GM21515 (cell line): ENCODE results near the gene VAV3.

Experiments
- ATAC-seq: cut with Tn5 transposase; IDR thresholded peaks from one replicate; pipeline ENCODE4 v1.9.1; 2021; ENCODE audit not compliant: unreplicated experiment

Gene VAV3

DNA sequence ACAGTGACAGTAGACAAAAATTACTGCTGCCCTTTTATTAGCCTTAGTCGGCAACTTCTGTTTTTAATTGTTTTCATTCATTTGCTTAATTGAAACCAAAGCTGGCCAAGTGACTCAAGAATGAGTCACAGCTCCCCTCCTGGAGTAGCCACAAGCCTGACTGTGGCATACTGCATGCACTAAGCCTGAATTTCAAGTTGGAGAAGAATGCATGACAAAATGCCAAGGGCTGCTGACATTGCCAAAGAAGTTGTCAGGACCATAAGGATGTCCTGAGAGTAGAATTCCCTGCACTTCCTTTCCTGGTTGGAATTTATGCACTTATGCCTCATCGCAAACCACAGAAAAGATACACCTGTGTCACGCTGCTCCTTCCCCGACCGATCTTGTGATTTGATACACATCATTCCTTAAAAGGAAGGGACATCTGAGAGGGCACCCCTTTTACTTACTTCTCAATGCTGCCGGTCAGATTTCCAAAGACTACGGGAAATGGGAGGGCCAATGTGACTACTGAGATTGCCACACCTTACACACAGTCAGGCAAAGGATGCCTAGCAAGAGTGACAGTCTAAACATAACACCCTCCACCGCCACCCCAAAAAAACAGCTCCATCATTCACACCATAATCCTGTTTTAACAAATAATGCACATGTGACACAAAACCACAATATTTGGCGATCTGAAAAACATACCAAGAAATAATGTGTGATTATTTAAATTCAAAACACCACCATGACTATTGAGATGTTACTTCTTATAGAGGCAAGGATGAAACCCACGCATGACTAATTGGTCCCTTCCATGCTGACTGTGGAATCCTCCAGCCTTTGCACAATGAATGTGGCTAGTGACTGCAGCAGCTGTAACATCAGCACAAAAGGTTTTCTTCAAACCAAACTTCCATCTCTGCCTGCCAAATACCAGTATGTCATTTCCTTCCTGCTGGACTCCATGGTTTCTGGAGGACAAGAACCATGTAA is 28.2 kb downstream of the VAV3 start:
- ATAC-seq: peak; percentile 41

DNA sequence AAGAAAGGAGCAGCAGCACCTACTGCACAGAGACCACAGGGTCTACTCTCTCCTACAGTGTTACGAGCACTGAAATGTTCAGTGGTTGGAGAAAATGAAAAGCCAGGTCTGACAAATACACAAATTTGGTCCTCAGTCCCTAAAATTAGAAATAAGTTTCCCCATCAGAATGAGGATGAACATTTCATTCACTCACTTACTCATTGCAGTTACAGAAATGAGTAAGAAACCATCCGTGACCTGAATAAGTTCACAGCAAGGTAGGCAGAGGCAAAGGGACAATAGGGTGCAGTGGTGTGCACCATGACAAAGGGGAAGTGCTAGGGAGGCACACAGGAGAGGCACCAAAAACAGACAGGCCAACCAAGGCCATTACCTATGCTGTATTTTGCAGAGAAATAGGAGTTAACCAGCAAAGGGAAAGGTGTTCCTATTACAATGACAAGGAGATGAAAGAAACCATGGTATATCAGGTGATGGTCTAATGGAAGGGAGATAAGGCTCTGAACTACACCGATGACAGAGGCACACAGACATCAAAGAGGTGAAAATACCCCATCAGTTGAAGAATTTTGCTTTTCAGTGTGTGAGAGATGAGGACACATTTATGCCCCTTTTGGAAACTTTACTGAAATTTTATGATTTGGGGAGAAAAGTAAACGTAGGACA is 29.4 kb downstream of the VAV3 start:
- peak; percentile 83 for ATAC-seq

DNA sequence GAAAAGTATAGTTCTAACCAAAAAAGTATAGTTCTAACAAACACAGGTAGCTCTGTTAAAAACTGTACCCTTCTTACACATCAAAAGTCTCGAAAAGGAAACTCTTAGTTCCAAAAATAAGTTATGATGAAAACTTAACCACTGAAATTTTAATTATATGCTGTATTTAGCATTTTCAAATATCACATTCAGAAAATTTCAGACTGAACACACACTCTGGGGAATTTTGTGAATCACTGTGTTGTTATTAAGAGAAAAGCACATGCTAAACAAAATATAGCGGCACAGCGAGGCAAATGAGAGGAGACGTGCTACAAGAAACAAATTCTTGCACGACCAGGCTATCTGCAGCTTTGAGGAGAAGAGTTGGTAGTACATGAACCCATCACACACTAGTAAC is 30.4 kb downstream of the VAV3 start:
- peak; percentile 43 for ATAC-seq

DNA sequence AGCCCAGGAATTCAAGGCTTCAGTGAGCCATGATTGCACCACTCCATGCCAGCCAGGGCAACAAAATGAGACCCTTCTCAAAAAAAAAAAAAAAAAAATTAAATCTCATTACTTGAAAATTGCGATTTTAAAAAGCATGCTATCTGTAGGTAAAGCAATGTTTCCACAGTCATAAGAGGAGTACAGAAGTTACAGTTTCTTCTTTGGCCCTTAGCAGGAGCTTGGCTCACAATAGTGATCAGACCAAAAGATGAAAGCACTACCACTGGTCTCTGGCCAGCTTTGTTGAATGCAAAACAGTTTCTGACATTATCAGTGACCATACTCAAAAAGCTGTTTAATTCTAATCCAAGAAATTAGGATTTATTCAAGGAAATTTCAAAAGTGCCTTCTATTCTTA is 31.2 kb downstream of the VAV3 start:
- ATAC-seq: no peak

DNA sequence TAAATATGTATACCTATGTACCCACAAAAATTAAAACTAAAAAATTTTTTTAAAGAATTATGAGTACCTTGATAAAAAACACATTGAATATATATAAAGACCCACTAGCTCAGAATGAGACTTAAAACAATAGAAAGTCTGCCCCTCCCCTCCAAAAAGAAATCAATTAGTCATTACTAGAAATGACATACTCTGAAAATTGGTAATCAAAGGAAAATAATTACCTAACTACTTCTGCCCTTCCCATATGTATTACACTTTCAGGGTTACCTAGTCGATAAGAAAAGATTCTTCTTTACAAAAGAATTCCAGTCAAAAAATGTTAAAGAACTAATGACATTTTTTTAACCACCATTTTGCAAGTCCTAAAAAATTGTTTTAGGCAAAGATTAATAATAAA is 34.7 kb downstream of the VAV3 start:
- ATAC-seq: no peak

DNA sequence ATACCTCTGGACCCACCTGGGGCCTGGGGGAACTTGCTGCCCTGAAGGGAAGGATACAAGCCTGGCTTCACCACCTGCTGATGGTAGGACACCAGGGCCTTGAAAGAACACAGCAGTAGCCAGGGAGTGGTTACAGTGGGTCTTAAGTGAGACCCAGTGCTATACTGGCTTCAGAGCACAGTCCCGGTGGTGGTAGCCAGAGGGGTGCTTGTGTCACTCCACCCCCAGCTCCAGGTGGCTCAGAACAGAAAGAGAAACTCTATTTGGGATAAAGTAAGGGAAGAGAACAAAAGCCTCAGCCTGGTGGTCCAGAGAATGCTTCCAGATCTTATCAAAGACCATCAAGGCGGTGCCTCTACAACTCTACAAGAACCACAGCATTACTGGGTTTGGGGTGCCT is 37.2 kb downstream of the VAV3 start:
- no peak for ATAC-seq

DNA sequence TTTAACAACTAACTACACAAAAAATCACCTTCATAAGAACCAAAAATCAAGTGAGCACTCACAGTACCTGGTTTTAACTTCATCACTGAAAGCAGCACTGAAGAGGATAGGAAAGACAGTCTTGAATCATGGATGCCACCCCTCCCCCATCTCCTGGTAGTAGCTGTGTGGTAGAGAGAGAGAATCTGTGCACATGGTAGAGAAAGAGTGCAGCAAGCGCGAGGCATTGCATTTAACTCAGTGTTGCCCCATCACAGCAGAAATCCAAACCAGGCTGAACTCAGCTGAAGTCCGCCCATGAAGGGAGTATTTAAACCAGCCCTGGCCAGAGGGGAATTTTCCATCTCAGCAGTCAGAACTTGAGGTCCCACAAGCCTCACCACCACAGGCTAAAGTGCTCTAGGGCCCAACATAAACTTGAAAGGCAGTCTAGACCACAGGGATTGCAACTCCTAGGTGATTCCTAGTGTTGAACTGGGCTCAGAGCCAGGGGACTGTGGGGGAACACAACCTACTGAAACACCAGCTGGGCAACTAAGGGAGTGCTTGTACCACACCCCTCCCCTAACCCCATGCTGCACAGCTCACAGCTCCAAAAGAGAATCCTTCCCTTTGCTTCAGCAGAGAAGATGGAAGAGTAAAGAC is 38.4 kb downstream of the VAV3 start:
- no peak for ATAC-seq

DNA sequence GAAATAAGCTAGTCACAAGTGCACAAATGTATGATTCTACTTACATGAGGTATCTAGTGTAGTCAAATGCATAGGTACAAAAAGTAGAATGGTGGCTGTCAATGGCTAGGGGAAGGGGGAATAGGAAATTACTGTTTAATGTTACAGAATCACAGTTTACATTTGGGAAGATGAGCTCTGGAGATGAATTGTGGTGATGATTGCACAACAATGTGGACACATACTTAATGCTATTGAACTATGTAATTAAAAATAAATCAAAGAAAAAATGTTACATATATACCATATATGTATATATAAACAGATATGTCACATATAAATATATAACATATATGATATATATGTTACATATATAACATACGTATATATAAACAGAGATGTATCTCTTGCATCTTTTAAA is 39.4 kb downstream of the VAV3 start:
- no peak for ATAC-seq

DNA sequence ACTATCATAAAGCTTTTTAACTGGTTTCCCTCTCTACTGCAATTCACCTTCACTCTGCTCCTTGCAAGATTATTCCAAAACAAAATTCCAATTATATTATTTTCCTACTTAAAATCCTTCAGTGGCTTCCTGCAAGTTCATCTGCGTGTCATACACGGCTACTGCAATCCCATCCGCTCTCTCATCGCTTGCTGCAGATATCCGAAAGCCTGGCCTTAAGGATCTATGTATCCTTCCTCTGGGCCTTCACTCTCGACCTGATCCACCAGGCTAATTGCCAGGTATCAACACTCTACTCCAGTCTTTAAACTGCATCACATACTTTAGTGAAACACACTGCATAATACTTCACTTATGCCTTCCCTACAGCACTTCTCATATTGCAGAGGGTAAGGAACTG is 44.0 kb downstream of the VAV3 start:
- ATAC-seq: no peak

DNA sequence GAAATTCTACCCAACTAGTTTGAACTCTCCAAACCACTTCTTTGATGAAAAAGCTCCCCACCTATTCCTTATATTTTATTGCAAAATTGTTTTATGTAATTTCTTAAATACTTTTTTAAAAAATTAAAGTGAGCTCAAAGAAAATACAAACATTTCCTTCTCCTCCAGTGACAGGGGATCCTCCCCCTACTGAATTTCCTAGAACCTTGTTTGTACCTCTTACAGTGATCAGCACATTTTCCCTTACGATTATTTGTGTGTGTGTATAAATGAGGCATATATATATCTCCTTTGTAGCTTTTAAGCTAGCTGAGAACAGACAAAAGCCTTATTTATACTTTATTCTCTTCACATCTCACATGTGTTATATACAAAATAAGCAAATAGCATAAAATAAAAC is 44.4 kb downstream of the VAV3 start:
- ATAC-seq: no peak

DNA sequence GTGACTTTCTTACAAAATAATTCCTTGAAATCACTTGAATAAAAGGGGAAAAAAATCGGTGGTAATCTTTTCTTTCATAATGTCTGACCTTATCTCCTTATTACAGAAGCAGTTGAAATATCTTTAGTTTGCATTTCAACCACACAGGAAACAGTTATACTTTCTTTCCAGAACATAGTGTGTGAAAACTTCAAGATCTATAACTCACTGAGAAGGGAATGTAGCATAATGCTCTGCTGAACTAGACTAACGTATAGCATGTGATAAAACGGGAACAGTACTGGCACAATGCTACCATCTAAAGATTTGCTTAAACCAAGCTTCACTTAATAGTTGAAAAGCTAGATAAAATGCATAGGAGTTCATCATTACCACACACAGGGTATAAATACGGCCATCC is 45.0 kb downstream of the VAV3 start:
- no peak for ATAC-seq

DNA sequence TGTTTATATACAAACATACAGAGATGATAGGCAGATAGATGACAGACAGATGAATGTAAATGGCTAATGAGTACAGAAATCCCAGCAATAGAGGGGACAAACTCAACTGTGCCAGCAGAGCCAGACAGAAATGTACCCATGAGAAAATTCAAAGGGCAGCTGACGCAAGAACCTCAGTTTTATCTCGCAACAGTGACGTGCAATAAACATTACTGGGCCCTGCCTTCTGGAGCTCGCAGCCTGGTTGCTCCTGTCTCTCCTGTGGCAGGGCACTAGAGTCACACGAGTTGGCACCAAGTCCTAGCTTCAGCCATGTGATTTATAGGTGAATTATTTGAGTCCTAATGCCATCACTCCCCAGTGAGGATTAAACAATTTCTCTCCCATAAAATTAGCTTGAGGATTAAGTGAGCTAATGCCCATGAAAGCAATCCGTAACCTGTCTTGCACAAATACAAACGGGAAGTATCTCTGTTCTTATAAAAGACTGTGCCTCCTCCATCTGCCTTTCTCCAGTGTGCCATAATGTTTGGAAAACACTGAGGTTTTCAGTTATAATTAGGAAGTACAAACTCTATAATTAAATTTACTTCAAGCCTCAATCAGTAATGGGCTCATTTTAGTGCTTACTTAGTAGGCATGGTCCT is 50.7 kb downstream of the VAV3 start:
- no peak for ATAC-seq

DNA sequence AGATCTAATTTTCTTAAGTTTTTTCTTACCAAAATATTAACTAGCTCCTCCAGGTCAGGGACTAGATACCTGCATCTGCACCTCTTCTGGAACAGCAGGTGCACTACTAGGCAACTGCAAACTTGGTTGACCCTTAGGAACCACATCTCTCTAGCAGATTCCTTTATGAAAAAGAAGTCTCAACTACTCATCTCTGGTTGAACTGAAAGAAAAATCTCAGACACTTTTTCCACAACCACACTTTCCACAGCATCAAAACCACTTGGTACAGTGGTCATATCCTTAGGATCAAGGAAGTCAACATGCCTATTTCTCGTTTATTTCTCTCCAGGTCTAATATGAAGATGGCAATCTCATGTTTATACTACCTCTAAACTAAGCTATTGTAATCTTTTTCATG is 52.3 kb downstream of the VAV3 start:
- no peak for ATAC-seq

DNA sequence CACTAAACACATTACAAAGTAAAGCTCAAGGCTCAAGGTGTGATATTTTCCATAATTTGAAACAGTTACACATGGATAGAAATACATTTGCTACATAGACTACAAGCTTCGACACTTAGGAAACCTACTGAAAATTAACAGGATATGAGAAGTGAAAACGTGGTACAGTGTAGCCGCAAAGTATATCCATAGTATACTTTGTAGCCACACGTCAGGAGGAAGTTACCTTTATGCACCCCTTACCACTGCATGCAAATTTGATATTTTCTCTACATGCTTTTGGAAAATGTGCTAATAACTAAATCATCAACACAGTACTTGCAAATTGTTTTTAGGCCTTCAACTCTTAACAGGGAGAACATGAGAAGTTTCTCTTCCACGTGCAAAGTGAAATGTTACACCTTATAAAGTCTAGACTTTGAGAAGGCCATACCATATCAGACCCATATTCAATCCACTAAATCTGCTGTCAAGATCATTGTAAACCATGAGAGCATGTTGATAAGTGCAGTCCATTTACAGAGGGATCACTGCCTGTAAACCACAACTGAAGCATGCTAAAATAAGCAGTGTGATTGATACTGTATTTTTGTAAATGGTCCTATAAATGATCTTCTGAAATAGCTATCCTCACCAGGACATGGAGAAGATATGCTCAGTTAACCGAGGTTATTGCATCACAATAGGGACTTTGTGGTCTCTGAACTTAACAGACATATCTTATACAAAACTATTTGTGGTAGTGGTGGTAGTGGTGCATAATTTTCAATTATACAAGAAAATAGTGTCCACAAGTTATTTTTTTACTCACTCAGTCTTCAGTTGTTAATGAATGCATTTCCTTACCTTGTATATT is 64.7 kb downstream of the VAV3 start:
- no peak for ATAC-seq

DNA sequence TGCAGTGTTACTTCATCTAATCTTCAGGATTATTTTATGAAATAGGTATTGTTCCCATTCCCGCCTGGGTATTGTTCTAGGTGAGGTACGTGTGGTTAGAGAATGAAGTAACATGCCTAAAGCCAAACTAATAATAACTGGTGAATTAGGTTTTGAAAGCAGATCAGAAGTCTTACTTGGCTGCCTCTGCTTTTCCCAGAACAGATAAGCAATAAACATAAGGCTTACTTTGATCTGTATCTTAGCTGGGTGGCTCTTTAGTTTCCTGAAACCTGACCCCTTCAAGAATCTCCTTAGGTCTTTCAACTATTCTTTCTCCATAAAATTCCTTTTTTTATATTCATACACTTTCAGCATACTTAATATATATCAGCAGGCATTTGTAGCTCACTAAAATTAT is 65.3 kb downstream of the VAV3 start:
- ATAC-seq: no peak

DNA sequence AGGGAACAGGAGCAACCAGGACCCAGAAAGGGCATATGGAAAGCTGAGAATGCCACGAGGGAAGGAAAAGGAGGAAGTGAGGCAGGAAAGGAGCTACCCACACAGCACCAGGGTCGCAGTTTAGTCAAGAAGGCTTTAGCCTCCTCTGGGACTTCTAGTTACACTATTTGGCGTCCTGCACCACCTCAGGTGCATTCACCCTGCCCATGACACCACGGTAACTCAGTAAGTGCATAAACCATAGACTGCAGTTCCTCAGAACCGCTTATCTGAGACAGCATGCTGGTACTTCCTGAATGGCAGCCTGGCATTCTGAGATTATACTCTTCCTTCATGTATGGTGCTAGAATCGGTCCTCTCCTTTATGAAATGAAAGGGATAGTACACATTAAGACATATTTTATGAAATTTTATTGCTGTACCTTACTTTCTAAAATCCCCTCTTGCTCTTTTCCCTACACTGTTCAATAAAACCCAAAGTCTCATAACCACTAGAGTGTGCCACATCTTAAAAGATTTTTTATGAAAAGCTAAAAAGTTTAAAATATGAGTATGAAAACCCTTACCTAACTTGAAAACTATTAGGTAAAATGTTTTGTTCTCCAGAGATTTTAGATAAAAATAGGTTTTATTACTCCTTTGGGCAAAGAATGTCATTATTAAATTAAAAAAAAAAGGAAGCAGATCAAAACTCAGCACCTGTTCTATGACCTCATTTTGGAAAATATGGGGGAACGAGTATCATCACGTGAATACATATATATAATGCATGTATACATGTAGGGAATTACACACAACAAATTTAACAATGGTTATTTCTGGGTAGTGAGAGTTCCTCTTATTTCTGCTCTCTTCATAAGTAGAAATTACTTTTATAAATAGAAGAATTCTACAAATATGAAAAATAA is 67.3 kb downstream of the VAV3 start:
- no peak for ATAC-seq

DNA sequence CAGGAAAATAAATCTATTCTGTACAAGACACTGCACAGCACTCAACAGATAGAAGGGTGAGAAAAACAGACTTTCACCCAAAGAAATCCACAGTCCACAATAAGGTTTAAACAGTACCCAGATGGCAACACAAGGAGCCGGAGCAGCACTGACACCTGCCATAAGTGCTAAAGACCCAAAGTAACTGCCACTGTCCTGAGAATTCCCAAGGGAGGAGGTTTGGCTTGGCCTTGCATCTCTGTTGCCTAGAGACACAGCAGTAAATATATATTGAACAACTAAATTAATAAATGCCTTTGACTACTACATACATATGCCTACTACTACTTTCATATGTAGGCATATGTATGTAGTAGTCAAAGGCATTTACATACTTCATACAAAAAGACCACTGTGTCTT is 68.0 kb downstream of the VAV3 start:
- ATAC-seq: no peak

DNA sequence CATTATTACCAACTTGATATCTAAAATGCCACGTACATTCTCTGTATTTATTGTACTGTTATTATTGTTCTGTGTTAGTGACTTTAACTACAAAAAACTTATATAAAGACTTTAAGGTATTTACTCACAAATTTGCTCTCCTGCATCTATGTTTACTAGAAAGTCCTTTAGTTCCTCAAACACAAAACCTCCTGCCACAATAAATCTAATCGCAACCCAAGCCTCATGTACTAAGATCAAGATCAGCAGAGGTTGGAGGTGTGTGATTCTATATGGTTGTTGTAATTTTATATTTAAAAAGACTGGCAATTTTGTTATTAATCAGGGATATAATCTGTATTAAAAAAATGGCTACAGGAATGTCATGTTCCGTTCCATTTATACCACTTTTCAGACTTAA is 68.6 kb downstream of the VAV3 start:
- ATAC-seq: no peak

DNA sequence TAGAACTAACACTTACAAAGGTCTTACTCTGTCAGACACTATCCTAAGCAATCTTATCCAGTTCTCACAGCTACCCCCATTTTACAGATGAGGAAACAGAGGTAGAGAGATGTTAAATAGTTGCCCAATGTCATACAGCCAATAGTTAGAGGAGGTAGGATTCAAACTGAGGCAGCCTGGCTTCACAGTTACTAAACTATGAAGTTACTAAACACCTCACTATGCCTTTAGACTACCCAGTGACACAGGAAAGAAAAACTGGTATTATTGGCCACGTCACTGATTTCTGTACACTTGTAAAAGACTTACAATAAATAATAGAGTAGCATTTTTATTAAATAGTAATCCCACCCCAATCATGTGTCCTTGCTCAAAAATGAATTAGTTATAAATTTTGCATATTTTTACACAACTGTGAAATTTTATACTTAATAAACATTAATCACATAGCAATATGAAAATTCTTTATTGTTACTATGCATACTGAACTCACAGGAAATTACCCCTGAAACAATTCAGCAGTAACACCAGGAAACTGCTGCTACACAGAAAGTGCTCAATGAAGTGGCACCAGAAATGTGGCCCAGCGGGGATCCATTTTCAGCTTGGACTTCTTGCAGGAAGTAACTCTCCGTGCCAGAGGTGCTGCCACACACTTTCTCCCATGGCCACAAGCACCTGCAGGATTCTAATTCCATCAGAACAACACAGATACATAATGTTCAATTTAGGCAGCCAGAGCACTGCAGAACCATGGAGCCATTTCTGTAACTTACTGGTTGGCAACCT is 69.4 kb downstream of the VAV3 start:
- ATAC-seq: no peak
